SK-MEL-5 (cell line): ENCODE measurements around the gene GART. TPM values are rescaled to one million over a fixed set of nuclear protein-coding genes. Genes with fewer than 3 reads are reported as not detected.

Source experiments
- total RNA-seq: library from RNA; depleted of rRNA; stranded (reverse); fragments of >200 nt; shearing (Covaris generic); gene quantifications from 2 replicates; pipeline ENCODE4 v1.2.3, GENCODE V29; 2014; rRNA removed

The GART gene
- total RNA-seq, 1 experiment from 2014 or later = 95.7 TPM

Other genes starting within 250 kb of the GART start
- gene IFNAR1, start 217.1 kb downstream of the GART start, total RNA-seq = 10.7 and 11.9 TPM in 2 replicates
- gene IFNGR2, start 138.7 kb downstream of the GART start, total RNA-seq = 104 and 121 TPM in 2 replicates
- gene TMEM50B, start 62.1 kb downstream of the GART start, total RNA-seq = 32.1 and 32.7 TPM in 2 replicates
- 0.64 and 1.1 TPM in 2 replicates for gene DNAJC28, start 50.4 kb downstream of the GART start, total RNA-seq
- 94.1 and 133 TPM in 2 replicates for gene SON, start 921 bp upstream of the GART start, total RNA-seq
- gene DONSON, start 46.6 kb upstream of the GART start, total RNA-seq = 16.9 and 17.8 TPM in 2 replicates
- gene CRYZL1, start 99.6 kb upstream of the GART start, total RNA-seq = 7.7 and 15.2 TPM in 2 replicates
- 10.9 and 13.4 TPM in 2 replicates for gene ITSN1, start 100.4 kb upstream of the GART start, total RNA-seq